CD4-positive, alpha-beta T cell treated with Interferon alpha-2 for 1 hour (primary cell): Measurements from ENCODE around the gene ZNF813.
"Not testable (repeated sequence)": the region's sequence is repeated elsewhere in the genome, so short reads cannot be mapped to it uniquely, and the experiment has no call there.

ENCODE experiments used
- DNase-seq, 2 donors: peaks; one replicate each; pipeline ENCODE4 v3.0.0-alpha.2; 2020 to 2022

ZNF813 gene

GRCh38 chr19:53485046-53486004 is 17.8 kb downstream of the ZNF813 start:
- no peak for DNase-seq

GRCh38 chr19:53492153-53492552 is 24.6 kb downstream of the ZNF813 start:
- no peak for DNase-seq

GRCh38 chr19:53497311-53498023 is 29.9 kb downstream of the ZNF813 start:
- not testable (repeated sequence) for DNase-seq

- DNase-seq, result not testable (repeated sequence)
Observed at GRCh38 chr19:53498024-53498395, 30.5 kb downstream of the ZNF813 start.

GRCh38 chr19:53503151-53503550 is 35.6 kb downstream of the ZNF813 start:
- DNase-seq, result not testable (repeated sequence)

- DNase-seq, result not testable (repeated sequence)
Observed at GRCh38 chr19:53503671-53504364, 36.3 kb downstream of the ZNF813 start.

- DNase-seq, result not testable (repeated sequence)
Observed at GRCh38 chr19:53504365-53504703, 36.8 kb downstream of the ZNF813 start.

GRCh38 chr19:53504885-53505284 is 37.4 kb downstream of the ZNF813 start:
- no peak for DNase-seq

- DNase-seq, result no peak
Observed at GRCh38 chr19:53506728-53507127, 39.2 kb downstream of the ZNF813 start.

GRCh38 chr19:53507523-53508442 is 40.2 kb downstream of the ZNF813 start:
- no peak for DNase-seq

- DNase-seq, result no peak
Observed at GRCh38 chr19:53509443-53509842, 41.9 kb downstream of the ZNF813 start.

- no peak for DNase-seq
Observed at GRCh38 chr19:53509845-53510244, 42.3 kb downstream of the ZNF813 start.

GRCh38 chr19:53511357-53511756 is 43.8 kb downstream of the ZNF813 start:
- DNase-seq, result no peak

- DNase-seq, result peak; percentile 53 to 58
Observed at GRCh38 chr19:53511933-53512374, 44.4 kb downstream of the ZNF813 start.

GRCh38 chr19:53515047-53515446 is 47.5 kb downstream of the ZNF813 start:
- not testable (repeated sequence) for DNase-seq

GRCh38 chr19:53517114-53517741 is 49.7 kb downstream of the ZNF813 start:
- no peak for DNase-seq

GRCh38 chr19:53518121-53518520 is 50.6 kb downstream of the ZNF813 start:
- no peak for DNase-seq

- DNase-seq, result no peak
Observed at GRCh38 chr19:53518716-53519115, 51.2 kb downstream of the ZNF813 start.

GRCh38 chr19:53519446-53519845 is 51.9 kb downstream of the ZNF813 start:
- no peak for DNase-seq

GRCh38 chr19:53520163-53520546 is 52.6 kb downstream of the ZNF813 start:
- DNase-seq, result no peak

GRCh38 chr19:53520547-53521372 is 53.2 kb downstream of the ZNF813 start:
- peak; percentile 94 to 96 for DNase-seq
